Suppressor macrophage (primary cell): ENCODE results near the gene UNKL.

Source experiments
- DNase-seq, 4 experiments: peaks; one replicate each; pipeline ENCODE4 v3.0.0-alpha.2; 2020 to 2022

The UNKL gene

DNA sequence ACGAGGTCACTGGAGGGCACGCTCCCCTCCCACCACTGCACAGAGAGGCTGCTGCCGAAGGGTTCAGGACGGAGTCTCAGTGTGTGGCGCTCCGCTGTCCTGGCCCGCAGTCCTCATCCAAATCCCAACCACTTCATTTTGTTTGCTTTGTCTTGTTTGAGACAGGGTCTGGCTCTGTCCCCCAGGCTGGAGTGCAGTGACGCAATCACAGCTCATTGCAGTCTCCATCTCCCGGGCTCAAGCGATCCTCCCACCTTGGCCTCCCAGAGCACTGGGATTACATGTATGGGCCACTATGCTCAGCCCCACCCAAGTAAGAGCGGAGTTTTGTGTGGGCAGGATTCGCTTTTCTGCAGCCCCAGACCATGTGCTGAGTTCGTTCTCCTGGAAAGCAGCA is 12.7 kb downstream of the UNKL start:
- DNase-seq, result no peak

DNA sequence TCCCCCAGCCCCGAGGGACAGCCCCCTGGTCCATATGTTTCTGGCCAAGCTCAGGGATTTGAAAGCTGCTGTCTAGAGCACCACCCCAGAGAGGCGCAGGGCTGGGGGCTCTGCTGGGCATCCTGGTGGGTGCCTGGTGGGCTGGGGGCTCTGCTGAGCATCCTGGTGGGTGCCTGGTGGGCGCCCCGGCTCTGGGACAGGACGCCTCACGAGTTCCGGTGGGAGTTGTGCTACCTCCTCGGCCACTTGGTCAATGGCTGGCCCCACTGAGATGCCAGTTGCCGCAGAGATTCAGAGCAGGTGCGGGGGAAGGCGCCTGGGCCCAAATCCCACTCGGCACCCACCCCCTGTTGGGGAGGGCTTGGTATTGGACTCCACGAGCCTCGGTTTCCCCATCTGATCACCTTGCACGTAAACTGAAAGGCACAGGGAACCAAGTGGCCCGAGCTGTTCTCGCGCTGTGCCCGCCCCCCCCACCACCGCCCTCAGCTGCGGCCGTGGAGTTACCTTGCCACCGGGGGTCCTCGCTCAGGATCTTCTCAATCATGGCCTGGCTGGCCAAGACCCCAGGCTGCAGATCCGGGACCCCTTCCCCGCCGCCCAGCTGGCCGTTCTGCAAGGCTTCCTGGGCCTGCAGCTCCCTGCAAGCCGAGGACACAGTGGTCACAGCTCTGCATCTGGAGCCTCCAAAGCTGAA is 13.3 kb downstream of the UNKL start:
- DNase-seq, result no peak

DNA sequence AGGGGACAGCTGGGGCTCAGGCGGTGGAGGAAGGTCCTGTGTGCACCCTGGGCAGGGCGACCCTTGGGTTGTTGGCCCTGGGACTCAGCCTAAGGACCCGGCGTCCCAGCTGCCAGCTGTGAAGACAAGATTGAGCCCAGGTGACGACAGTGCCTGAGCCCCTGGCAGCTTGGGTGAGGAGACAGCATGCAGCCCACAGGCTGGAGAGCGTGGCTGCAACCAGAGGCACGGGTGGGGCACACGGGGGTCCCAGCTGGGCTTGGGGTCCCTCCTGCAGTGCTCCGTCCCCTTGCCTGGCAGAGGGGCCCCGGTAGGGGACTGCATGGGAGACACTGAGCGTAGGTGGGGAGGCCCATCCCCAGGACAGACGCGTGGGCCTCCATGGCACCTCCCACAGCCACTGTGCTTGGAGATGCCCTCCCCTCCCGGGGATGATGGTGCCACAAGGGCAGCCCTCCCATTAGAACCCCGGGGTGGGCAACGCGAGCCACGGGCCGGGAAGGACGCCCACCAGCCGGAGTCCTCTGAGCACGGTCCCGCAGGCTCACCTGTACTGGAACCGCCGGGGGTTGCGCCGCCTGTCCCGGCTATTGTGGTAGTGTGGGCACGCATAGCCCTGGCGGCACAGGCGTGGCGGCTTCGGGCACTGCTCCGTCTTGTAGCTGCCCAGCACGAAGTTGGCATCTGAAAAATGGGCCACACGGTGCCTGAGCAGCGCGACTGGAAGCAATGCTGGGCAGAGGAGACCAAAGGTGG is 15.5 kb downstream of the UNKL start:
- DNase-seq, result no peak

DNA sequence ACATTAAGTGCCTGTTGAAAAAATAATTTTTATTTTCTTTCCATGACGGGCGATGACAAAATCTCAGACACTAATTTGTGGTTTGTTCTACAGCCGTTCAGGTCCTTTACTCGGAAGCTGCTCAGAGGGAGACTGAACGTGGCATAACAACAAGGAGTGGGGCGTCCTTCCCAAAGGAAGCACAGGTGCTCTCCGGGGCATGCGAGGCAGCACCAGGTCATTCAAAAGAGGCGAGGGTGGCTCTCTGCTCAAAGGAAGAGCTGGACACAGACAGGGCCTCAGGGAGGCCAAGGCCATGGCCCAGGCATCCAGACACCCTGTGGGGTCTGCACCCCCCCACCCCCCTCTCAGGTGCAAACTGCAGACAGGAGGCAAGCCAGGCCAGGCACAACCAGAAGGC is 16.2 kb downstream of the UNKL start:
- DNase-seq, result no peak

DNA sequence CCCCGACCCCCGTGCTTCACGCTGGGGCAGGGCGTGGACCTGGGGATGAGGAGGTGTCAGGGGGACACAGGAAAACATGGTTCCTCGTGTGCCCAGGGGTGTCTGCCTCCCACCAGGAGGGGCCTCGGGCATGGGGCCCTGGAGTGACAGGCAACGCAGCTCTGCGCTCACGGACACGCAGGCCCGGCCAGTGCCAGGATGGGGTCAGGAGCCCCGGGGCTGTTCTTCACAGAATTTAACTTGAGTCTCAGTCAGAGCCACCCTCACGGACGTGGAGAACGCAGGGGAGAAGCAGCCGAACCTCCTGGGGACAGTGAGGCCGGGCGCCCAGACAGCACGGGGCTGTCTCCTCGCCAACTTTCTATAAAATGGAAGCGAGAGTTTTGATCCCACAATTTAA is 16.7 kb downstream of the UNKL start:
- no peak for DNase-seq

DNA sequence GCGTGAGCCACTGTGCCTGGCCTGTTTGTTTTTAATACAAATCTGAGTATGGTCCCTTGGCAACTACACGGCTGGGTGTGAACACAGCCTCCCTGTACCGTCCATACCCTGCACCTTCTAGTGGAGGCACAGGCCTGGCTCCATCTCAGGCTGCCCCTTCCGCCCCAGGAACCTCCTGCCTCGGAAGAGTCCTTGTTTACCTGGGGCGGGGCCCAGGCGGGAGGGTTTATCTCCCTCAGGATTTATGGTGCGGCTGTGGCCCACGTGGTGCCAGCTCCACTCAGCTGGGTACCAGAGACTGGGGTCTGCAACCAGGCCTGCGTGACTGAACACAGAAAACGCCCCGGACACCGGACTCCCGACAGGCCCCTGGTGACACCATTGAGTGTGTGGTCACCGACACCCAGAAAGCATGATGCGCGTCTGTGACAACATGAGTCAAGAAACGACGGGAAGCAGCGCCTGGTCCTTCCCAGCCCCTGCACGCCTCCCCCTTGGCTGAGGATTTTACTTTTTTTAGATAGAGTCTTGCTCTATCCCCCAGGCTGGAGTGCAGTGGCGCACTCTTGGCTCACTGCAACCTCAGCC is 19.0 kb downstream of the UNKL start:
- no peak for DNase-seq

DNA sequence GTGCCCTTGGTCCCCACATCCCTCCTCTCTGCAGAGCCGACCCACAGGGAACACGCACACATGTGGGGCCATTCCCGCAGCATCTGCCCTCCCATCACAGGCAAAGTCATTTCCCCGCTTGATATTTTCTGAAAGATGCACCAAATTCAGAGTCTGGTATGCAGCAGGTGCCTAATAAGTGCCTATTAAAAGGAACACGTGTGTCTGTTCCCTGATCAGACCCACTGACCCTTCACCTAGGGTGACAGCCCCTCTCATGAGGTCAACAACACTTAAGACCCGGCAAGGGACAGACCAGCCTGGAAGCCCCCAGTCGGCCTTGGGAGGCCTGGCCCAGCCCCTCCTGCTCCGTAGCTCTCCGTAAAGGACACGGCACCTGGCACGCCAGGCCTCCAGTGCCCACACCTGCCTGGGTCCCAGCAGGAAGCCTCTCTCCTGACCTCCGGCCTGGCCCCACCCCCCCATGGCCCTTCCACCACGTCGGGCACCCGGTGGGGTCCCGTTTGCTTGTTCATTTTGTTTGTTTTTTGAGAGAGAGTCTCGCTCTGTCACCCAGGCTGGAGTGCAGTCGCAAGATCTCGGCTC is 20.0 kb downstream of the UNKL start:
- DNase-seq, result no peak

DNA sequence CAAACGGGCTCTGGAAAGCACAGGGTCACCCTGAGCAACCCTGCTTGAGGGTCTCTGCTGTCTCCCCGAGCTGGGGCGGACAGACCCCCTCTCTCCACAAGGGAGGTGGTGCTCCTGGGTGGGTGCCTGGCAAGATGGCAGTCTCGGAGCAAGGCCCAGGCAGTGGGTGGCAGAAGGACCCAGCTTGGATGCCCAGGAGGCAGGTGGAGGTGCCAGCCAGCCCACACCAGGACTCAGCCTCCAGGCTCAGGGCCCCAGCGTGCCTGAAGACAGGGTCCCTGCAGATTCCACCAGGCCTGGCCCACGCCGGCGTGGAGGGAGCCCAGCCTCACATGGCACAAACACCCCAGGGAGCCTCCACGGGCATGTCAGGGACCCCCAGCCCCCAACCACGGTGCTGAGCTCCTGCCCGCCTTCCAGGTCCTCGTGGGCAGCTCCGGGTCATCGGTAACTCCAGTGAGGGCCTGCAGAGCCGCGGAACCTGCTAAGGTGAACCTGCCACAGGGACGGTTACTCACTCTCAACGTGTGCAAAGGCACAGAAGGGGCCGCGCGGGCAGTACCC is 20.8 kb downstream of the UNKL start:
- no peak for DNase-seq

DNA sequence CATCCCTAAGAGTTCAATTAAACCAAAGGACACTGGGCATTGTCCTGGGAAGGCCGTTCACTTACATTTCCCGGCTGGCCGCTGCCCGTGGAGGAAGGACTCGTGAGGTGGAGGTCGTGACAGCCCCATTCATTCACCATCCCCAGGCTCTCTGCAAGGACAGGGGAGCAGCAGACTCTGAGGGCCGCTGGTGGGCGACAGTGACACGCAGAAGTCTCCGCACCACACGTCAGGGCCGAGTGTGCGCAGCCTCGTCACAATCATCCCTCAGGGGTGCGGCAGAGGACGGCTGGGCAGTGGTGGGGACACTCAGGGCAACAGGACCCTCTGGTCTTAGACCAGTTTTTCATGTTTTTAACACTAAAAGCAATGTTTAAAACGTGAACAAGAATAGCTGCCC is 21.7 kb downstream of the UNKL start:
- no peak for DNase-seq

DNA sequence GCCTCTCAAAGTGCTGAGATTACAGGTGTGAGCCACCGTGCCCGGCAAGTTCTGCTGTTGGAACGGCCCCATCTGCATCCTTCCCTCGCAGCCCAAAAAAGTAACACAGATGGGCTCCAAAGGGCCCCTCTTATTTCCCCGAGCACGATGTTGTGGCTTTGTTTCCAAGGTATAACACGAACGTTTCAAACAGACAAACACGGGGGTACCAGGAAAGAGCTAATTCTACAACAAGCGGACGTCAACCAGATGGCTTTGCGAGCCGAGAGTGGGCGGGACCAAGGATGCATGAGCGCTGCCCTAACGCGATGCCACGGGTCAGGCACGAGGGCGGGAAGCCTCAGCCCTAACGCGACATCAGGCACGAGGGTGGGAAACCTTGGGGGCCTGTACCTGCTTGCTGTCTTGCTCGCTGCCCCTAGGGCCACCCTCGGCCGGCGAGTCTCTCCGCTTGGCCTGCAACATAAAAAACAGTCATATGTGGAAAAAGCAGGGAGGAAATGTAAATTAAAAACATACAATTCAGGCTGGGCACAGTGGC is 24.2 kb downstream of the UNKL start:
- no peak for DNase-seq

DNA sequence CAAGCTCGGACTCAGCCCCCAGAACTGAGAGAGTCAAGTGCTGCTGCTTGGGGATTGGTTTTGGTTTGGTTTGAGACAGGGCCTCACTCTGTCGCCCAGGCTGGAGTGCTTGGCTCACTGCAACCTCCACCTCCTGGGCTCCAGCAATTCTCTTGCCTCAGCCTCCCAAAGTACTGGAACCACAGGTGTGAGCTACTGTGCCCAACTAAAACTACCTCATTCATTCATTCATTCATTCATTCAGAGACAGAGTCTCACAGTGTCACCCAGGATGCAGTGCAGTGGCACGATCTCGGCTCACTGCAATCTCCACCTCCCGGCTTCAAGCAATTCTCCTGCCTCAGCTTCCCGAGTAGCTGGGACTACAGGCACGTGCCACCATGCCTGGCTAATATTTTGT is 24.7 kb downstream of the UNKL start:
- DNase-seq, result no peak

DNA sequence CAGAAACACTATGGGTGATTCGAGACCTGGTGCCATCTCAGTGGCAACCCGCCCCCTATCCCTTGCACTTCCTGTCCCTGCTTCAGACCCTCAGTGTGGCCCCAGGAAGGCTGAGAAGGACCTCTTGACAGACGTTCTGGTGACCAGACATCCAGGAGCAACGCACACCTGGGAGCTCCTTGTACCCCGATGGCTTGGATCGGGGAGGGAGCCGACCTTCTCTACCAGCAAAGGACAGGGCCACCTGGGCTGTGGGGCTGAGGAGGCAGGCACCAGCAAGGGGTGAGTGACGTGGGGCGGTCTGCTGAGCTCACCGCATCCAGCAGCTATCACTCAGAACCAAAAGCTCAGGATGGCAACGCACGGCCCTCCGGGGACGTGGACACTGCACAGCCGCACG is 27.2 kb downstream of the UNKL start:
- no peak for DNase-seq

DNA sequence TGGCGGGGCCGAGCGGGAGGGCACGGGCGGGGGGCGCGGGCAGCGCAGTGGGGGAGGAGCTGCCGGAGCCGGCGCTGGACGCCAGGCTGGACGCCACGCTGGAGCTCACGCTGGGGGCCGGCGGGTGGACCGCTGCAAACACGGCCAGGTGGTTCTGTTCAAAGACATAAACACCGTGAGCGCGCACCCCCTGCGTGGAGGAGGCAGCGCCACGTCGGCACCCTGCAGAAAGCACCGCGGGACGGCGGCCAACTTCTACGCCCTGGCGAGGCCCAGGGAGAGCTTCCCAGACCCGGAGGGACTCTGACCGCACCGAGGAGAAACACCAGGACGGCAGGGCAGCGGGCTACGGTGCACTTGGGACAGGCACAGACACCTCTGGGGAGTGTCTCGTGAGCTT is 29.3 kb downstream of the UNKL start:
- no peak for DNase-seq

DNA sequence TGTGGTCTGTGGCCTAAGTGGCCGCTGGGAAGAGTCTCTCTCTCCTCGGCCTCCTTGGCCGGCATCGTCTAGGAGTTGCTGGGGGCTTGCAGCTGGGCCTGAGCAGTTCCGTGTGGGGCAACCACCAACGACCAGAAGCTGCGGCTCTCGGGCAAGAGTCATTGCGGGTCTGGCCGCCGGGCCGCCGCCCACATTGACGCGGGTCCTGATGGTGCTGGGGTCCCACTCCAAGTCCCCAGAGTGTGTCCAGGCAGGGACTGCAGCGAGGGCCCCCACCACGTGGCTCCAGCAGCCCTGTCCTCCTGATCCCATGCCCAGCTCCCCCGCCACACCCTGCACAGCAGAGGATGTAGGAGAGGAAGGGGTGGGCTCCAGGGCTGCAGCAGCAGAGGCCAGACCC is 30.9 kb downstream of the UNKL start:
- DNase-seq, result no peak

DNA sequence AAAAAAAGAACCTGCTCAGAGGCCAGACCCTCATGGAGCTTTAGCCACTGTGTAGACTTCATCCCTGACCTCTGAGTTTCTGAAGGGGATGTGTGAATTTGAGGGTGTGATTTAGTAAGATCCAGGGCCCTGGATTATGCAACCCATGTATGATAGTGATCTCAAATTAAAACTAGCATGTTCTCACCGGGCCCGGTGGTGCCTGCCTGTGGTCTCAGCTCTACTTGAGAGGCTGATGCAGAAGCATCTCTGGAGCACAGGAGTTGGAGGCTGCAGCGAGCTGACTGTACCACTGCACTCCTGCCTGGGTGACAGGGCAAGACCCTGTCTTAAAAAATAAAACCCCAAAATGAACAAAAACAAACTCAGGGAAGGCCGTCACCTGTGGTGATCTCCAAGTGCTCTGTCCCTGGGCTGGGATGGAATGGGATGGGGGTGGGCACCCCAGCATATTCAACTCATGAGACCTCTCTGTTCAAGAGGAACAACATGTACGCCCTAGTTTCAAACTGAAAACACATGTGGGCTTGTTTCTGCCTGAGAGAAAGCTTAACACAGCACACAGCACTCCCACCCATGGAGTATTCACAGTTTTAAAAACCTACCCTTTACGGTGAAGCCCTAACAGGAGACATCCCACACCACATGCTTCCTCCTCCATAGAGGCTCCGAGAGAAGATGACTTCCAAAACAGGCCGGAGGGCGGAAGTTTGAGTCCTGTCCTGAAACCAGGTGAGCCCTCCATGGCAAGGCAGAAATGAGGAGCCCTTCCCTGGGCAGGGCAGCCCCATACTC is 32.7 kb downstream of the UNKL start:
- no peak for DNase-seq

DNA sequence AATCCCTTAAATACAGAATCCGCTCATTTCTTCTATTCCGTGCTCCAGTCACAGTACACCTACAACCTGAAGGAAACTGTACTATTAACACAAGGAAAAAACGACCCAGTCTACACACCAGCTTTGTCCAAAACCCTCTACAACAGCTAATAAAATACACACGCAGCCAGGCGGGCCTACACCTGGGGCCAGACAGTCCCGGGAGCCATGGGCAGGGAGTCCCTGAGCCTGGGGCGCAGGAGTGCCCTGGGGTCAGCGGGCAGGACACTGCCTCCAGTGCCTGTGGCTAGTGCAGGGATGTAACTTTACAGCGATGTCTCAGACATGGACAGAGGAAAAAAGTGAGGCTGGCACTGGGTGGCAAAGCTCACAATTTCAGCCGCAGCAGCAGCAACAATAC is 34.3 kb downstream of the UNKL start:
- no peak for DNase-seq

DNA sequence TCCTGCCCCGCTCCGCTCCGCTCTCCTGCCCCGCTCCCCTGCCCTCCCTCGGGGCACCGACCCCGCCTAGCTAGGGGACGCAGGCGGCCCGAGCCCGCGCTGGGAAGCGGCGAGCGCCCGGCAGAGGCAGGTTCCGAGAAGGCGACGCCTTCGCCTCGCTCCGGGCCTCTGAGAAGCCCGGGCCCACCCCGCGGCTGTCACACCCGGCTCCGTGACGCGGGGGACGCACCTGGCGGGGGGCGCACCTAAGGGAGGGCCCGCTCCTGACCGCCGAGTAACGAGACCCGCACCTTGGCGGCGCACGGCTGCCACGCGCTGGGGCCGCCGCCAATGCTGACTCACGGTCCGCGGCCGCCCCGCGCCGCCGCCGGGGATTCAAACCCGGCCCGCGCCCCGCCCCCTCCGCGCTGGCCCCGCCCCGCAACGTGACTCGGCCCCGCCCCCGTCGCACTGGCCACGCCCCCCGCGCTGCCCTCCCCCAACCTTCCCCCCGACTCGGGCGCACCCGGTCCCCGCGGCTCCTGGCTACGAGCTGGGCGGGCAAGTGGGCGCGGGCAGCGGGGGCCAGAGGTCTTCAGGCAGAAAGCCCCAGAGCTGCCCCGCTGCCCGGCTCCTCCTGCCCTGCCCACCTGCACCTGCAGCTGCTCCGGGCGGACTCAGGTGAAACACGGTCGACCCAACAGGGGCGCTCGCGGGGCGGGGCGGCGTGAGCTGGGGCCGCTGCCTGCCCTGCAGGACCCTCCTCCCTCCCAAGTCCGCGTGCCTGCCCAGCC is 35.0 kb downstream of the UNKL start:
- peak; percentile 67 to 88 (median 80) for DNase-seq

DNA sequence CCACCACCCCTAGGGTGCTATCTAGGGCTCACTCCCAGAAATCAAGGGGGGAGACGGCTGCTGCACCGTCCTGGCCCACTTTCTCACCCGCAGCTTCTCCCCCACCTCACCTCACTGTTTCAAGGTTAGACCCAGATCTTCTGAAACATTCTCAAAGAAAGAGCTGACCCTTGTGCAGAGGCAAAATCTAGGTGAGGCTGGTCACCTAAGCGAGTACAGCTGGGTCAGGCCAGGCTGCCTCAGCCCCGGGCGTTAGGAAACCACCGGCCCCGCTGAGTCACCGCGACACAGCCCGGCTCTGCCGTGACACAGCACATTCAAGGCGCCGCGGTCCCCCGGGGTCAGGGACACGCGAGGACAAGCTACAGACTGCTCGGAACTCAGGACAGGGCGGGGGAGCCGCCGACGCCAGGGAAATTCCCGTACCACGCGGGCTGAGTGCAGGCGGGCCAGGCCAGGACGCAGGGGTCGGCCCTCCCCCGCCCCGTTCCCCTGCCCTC is 35.6 kb downstream of the UNKL start:
- DNase-seq, result peak; percentile 85 to 94 (median 90)

DNA sequence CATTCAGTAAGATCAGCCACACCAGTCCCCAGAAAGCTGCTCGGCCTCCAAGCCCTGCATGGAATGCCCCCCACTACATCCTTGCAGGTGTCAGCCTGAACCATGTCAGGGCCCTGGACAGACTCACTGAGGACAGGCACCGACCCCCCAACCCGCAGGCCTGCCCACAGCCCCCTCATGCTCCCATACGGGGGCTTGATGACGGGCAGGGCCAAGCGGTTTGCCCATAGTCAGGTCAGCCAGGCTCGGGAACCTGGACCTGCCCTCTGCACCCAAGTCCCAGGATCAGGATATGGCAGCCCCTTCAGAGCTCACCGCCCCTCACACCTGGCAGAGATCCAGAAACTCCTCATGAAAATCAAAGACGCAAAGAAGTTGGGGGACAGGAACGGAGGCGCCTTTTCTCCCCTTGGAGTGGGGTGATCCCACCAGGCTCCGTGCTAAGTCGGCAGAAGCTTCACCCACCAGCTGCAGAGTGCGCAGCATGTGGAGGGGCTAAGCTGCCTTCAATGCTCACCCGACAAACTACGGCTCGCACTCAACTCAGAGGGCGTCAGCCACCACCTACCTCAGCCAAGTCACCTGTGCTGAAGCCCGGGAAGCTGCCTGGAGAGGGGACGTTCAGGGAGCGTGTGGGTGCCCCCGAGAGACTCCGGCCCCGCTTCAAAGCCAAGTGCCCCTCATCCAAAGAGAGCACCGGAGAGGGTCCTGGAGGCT is 36.3 kb downstream of the UNKL start:
- DNase-seq, result no peak

DNA sequence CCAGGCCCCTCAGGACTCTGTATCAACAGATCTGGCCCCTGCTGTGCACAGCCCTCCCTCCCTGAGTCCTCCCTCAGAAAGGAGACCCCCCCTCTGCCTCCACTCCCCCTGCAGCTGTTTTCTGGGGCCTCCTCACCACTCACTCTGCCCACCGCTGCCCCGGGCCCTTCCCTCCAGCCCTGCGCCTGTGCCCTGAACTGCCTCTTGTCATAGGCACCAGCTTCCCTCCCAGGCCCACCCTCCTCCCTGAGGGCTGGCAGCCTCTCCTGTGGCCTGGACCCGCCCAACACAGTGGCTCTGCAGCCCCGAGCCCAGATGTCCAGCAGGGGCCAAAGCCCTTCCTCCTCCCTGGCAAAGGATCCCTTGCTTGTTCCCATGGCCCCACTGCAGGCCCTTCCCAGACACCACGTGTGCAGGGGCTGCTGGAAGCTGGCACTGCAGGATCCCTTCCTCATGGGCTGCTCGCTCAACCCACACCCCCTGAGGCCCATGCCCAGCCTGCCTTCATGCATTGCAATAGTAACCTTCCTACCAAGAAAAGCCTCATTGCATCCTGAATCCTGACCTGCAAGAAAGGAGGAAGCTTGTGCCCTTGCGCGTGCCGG is 37.0 kb downstream of the UNKL start:
- no peak for DNase-seq
